GM12874 (cell line): Measurements from ENCODE around the gene TBC1D21.
A peak's percentile ranks its signal among the peaks of the same experiment; 100 is the strongest.

ENCODE experiments used
- TF ChIP-seq, protein P1 (sequence below): IDR thresholded peaks from 2 replicates; pipeline ENCODE4 v1.5.1; 2011; ENCODE audit warnings: low read depth, mild to moderate bottlenecking, control low read depth, low read length, moderate library complexity; ENCODE audit not compliant: insufficient read depth

TBC1D21 gene

DNA sequence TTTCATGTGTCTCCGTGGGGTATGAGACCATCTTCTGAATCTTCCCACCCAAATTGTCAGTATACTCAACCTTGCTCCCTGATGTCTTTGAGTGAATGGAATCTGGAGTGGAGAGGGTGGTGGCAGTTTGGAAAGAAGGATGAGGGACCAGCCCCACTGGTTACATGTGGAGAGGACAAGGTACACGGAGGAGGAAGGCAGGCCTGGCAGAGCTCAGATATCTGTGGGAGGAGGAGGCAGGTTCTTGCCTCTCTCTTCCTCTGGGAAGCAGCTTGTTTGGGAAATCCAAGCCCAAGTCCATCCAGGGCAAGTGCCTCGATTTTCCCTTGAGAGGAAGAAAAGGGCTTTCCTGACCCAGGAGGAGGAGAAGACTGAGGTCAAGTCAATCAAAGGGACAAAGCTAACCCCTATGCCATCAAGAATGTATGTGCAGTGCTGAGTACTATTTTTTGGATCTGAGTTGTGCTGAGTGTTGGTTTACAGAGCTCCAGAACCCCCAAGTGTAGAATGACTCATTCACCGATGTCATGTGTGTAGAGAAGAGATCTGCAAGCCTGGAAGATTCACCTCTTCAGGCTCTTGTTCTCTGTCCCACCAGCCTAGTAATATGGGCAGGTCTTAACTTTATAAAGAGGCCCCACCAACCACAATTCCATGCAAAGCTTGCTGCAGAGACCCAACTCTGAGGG is 33.1 kb downstream of the TBC1D21 start:
- TF ChIP-seq, protein P1, sequence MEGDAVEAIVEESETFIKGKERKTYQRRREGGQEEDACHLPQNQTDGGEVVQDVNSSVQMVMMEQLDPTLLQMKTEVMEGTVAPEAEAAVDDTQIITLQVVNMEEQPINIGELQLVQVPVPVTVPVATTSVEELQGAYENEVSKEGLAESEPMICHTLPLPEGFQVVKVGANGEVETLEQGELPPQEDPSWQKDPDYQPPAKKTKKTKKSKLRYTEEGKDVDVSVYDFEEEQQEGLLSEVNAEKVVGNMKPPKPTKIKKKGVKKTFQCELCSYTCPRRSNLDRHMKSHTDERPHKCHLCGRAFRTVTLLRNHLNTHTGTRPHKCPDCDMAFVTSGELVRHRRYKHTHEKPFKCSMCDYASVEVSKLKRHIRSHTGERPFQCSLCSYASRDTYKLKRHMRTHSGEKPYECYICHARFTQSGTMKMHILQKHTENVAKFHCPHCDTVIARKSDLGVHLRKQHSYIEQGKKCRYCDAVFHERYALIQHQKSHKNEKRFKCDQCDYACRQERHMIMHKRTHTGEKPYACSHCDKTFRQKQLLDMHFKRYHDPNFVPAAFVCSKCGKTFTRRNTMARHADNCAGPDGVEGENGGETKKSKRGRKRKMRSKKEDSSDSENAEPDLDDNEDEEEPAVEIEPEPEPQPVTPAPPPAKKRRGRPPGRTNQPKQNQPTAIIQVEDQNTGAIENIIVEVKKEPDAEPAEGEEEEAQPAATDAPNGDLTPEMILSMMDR = no peak

DNA sequence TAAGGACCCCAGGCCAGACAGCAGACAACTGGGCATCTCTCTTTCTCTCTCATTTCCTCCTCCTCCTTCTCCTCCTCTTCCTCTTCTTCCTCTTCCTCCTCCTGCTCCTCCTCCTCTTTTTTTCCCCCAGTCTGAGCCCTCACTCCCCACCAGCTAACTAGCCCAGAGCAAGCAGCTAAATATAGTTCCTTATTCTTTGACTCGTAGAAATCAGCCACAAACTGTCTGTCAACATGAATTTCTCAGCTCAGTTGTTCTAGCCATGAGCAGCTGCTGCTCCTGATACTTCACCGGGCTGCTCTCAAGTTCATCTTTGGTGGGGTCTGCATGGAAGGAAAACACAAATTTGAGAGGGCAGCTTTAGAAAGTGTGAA is 33.7 kb downstream of the TBC1D21 start:
- TF ChIP-seq, protein P1 = no peak

- TF ChIP-seq, protein P1 = peak; percentile 97
Measured at GRCh38 chr15:73908030-73908821, 34.9 kb downstream of the TBC1D21 start.

GRCh38 chr15:73908822-73909122 is 35.4 kb downstream of the TBC1D21 start:
- TF ChIP-seq, protein P1 = no peak

- TF ChIP-seq, protein P1 = no peak
Measured at GRCh38 chr15:73909651-73910050, 36.3 kb downstream of the TBC1D21 start.

DNA sequence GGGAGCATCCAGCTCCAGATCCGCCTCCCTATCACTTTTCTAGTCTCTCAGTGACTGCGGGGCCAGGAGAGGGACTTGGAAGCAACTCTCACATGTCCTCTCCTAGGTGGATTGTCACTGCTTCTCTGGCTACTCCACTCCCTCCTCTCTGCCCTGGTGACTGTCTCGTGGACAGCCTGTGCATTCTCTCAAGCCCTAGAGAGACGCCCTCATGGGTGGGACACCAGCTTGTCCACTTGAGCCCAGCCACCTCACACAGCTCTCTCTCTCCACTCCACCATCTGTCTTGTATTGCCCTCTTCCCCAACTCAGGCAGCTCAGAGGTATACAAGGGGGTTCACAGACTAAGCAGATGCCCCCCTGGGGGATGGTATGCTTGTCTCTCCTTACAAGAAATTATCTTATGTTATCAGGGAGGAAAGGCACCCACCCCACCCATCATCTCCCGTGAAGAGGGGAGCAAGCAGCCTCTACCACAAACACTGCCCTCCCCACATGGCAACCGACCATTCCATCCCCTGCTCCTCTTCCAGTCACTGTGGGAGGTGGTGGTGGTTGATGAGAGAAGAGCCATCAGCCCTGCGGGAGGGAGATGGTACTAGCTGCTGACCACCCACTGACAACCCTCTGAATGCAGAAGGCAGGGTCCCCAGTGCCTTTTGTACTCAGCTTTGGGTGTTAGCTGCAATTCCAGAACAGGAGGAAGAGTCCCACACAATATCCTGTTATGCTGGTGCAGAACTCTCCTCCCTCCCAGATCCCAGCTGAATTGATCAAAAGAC is 37.3 kb downstream of the TBC1D21 start:
- TF ChIP-seq, protein P1 = no peak

DNA sequence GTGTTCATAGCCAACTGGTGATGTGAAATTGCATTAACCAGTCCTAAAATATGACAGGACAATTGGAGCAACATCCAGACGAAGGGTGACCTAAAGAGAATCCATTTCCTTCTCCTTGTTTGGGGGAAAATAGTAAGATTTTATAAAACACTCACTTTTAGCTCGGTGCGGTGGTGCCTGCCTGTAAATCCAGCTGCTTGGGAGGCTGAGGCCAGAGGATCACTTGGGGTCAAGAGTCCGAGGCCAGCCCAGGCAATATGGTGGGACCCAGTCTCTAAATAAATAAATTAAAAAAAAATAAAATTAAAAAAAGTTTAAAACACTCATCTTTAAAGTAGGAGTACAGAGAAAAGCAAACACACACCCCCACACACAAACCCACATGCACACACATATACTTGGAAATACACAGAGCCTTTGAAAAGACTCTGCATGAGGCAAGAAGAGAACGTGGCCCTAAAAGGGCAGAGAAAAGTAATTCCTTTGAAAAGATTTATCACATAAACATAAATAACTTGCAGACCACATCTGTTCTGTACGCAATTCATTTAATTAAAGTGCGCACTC is 38.7 kb downstream of the TBC1D21 start:
- TF ChIP-seq, protein P1 = no peak
